Right kidney (tissue), 1 donor: ENCODE measurements around the gene SLC25A6.
A peak's percentile ranks its signal among the peaks of the same experiment; 100 is the strongest.
"Not testable (repeated sequence)": the region's sequence is repeated elsewhere in the genome, so short reads cannot be mapped to it uniquely, and the experiment has no call there.

Experiments used
- DNase-seq: peaks from one replicate; pipeline ENCODE4 v3.0.0-alpha.2; 2016

Gene SLC25A6

GRCh38 chrX:1416965-1417760 lies 25.2 kb upstream of the SLC25A6 start:
- no peak for DNase-seq

GRCh38 chrX:1416327-1416784 lies 24.4 kb upstream of the SLC25A6 start:
- DNase-seq: no peak

- no peak for DNase-seq
These were observed 20.7 kb upstream of the SLC25A6 start for GRCh38 chrX:1412551-1413161.

DNA sequence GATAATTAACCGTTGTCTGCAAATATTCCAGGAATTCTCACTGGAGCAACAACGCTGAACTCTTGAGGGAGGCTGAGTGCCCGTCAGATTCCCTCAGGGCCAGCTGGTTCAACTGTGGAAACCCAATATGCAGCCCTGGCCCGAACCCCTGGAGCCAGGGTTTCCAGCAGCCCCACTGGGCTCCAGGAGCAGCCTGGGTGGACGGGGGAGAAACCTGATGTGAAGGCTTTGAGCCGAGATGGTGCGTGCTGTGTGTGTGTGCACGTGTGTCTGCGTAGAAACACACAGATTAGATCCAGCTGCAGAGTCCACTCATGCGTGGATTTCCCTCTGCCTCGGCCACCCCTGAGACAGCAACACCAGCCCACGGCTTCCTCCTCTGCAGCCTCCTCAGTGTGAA lies 19.4 kb upstream of the SLC25A6 start:
- DNase-seq: no peak

GRCh38 chrX:1407035-1407434 lies 15.1 kb upstream of the SLC25A6 start:
- no peak for DNase-seq

GRCh38 chrX:1405769-1406168 lies 13.9 kb upstream of the SLC25A6 start:
- DNase-seq: not testable (repeated sequence)

DNA sequence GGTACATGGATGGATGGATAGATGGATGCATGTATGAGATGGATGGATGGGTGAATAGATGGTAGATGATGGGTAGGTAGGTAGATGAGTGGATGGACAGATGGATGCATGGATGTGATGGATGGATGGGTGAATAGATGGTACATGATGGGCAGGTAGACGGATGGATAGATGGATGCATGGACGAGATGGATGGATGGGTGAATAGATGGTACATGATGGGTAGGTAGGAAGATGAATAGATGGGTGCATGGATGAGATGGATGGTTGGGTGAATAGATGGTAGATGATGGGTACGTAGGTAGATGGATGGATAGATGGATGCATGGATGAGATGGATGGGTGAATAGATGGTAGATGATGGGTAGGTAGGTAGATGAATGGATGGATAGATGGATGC lies 12.0 kb upstream of the SLC25A6 start:
- not testable (repeated sequence) for DNase-seq

DNA sequence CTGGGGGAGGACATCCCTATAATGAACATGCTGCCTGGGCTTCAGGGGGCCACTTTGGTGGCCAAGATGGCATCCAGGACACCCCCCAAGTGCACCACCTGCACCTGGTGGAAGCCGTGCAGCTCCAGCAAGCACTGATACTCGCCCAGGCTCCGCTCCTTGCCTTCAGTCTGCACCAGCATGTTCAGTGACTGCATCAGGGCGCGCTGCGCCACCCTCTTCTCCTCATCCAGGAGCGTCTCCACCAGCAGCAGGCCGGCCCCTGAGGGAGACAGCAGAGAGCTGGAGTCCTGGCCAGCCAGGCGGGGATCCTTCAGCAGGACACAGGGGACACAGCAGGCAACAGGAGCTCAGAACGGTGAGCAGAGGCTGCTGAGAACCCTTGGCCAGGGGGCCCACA lies 11.3 kb upstream of the SLC25A6 start:
- DNase-seq: no peak

DNA sequence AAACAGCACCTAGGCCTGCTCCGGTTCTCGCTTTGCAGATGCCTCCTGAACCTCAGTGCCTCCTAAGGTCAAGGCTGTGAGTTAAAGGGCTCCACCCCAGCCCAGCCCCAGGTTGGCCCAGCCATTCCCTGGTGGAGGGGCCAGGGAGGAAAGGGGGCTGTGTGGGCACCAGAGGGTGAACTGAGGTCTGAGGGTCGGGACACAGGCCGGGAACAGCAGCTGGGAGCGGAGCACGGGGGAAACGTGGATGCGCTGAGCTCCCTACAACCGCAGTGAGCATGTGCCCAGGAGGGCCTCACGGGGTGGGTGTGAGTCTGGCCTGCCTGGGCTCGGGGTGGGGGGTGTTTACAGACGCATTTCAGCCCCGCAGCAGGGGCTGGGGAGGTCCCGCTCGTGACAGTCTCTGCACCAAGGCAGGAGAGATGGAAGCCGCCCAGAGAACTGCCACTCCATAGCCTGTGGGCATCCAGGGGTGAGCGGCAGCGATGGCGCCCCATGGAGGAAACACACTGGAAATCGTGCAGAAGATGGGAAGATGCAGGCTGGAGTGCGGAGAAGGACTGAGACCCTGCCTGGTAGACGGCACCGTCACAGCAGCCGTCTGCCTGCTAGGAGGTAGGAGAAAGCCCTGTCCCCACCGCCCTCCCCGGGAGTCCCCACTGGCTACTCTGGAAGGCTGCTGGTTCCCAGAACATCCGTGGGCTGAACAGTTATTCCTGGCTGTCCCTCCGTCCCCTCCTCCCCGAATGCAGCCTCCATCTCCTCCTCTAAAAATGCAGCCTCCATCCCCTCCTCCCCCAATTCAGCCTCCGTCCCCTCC lies 9.9 kb upstream of the SLC25A6 start:
- no peak for DNase-seq

DNA sequence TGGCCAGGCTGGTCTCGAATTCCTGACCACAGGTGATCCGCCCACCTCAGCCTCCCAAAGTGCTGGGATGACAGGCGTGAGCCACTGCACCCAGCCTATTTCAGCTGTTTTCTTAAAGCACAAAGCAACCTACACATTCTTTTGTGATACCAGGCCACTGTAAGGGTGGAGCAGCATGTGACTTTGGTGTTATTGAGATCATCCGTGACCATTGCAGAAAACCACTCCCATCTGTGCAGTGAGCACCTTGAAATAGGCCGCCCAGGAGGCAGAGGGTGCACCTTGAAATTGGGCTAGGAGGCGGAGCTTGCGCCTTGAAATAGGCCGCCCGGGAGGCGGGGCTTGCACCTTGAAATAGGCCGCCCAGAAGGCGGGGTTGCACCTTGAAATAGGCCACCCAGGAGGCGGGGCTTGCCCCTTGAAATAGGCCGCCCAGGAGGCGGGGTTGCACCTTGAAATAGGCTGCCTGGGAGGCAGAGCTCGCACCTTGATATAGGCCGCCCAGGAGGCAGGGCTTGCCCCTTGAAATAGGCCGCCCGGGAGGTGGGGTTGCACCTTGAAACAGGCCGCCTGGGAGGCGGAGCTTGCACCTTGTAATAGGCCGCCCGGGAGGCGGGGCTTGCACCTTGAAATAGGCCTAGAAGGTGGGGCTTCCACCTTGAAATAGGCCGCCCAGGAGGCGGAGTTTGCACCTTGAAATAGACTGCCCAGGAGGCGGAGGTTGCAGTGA lies 9.0 kb upstream of the SLC25A6 start:
- DNase-seq: no peak

DNA sequence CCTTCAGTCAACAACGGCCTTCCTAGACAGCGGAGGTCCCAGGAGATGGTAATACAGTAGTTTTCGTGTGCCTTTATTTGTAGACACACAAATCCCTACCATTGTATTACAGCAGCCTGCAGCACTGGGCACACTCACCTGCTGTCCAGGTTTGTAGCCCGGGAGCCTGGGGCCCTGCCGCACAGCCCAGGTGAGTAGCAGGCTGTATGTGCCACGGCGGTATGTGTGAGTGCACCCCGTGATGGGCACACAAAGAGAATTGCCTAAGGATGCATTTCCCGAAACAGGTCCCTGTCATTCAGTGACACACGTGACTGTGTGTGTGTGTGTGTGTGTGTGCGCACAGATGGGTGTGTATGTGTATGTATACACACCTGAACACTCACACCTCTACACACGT lies 8.1 kb upstream of the SLC25A6 start:
- no peak for DNase-seq

GRCh38 chrX:1398431-1399340 lies 6.8 kb upstream of the SLC25A6 start:
- DNase-seq: no peak

GRCh38 chrX:1397441-1398270 lies 5.7 kb upstream of the SLC25A6 start:
- no peak for DNase-seq

DNA sequence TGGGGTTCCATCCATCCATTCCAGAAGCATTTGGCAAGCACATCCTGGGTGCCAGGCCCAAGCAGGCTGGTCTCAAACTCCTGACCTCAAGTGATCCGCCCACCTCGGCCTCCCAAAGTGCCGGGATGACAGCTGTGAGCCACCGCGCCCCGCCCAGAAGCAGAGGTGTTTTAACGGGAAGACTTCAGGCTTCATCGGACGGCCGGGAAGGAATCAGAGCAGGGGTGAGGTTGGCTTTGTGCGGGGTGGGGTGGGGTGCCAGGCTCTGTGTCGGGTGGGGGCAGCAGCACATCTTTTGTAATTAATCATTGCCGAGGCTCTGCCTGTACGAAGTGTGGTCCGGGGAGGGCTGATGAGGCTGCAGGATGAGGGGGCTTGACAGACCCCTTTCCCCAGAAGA lies 5.1 kb upstream of the SLC25A6 start:
- DNase-seq: no peak

GRCh38 chrX:1395646-1396216 lies 3.8 kb upstream of the SLC25A6 start:
- no peak for DNase-seq

- DNase-seq: no peak
These were observed 3.0 kb upstream of the SLC25A6 start for GRCh38 chrX:1394731-1395501.

DNA sequence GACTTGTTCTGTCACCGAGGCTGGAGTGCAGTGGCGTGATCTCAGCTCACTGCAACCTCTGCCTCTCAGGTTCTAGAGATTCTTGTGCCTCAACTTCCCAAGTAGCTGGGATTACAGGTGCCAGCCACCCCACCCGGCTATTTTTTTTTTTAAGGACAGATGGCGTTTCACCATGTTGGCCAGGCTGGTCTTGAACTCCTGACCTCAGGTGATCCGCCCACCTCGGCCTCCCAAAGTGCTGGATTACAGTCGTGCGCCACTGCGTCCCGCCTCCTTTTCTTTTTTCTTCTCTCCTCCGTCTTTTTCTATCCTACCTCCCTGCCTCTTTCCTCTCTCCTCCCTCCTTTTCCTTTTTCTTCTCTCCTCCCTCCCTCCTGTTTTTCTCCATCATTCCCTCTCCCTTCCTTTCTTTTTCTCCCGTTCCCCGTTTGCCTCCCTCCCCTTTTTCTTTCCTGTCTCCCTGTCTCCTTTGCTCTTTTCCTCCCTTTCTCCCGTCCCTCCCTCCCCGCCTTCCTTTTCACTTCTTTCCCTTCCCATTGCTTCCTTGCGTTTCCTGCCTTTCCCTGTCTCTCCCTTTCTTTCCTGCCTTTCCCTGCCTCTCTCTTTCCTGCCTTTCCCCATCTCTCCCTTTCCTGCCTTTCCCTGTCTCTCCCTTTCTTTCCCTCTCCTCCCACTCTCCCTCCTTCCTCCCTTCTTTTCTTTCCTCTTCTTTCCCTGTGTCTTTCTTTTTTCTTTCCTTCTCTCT lies 2.1 kb upstream of the SLC25A6 start:
- no peak for DNase-seq

DNA sequence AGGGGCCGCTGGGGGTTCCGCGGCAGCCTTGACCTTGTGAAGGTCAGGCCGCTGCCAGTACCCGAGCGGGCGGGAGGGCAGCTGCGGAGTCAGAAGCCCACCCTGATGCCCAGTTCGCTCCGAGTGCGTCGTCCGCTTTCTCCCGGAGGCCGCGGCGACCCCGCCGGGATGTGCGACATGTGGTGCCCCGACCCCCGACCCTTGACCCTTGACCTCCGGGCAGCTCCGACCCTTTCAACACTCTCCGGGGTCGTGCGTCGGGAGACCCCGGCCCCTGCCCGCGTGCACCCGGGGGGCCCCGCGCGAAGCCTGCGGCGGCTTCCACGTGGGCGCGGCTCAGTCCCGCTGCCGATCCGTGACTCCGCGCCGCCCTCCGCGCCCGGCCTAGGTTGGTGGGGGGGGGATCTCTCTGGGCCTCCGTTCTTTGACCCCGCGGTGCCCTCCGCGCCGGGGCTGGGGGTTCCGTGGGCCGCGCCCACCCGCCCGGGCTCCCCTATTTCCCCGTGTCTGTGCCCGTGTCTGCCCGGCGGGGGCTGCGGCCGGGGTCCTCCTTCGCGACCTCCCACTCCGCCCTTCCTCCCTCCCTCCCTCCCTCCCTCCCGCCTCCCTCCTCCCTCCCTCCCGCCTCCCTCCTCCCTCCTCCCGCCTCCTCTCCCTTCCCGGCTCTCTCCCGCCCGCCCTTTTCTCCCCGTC lies 609 bp upstream of the SLC25A6 start:
- peak; percentile 99 for DNase-seq
